Measurements from ENCODE around the gene OARD1. TPM values are rescaled to one million over a fixed set of nuclear protein-coding genes. Genes with fewer than 3 reads are reported as not detected.

OARD1 gene
- total RNA-seq, 6 donors from 2014 or later = 10.0 to 27.3 (median 20.0) TPM

DNA sequence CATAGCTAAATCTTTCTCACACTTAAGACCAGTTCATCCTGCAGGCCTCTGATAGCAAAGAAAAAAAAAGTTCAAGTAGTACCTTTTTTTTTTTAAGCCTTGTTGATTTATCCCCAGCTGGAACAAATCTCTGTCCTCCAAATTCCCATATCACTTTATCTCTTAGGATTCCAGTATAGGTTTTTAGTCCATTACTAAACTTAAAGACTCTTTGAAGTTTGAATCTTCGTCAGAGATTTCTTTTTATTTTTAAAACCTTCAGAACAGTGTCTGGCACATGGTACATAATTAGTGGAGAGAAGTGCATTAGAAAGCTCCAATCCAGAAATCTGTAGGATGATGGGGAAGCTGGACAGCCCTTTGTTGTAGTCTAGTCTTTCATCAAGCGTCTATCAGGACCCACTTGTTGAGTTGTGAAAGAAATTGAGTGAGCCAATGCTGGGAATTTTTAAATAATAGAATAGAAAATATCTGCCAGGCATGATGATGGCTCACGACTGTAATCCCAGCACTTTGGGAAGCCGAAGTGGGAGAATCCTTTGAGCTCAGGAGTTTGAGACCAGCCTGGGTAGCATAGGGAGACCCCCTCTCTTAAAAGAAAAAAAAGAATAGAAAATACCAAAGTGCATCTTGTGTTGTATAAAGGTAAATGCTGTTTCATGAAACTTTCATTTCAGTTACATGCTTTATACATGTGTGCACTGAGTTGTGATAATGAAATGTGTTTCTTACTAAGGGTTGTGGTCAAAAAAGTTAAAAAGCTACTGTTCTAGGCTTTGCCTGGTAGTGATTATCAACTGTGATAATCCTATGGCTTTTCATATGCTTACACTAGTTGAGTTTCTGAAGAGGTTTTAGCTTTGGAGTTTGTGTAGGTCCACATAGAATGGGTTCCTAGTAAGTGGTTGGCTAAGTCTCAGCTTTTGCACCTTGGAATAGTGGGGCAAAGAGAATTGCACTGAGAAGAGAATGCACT is 3.8 kb upstream of the OARD1 start:
- no peak overlapping the region for H3K4me3 ChIP-seq
- ATAC-seq (ENCODE audit: low FRiP score in 2 of 2) (no peak), DNase-seq (no peak)
- H3K27ac ChIP-seq = peak overlapping the region in 2 of 4 donors; percentile 99 to 100
- TF ChIP-seq CTCF (IDR thresholded peaks at IDR 0.05) (no peak), POLR2AphosphoS5 (IDR thresholded peaks at IDR 0.05) (no peak), EP300 (IDR thresholded peaks at IDR 0.05) (no peak)
- peaks cover 7 to 21% (median 9%) of the 10 kb centered on the region in 4 donors for H3K36me3 ChIP-seq
- no peaks in the 10 kb centered on the region for H3K27me3 ChIP-seq
- no peaks in the 10 kb centered on the region for H3K9me3 ChIP-seq
- WGBS, 2 donors = 80 to 82% methylated on average over 4 of the region's 4 CpGs
- peaks cover 30 to 42% (median 33%) of the 10 kb centered on the region in 4 donors for H3K4me1 ChIP-seq

DNA sequence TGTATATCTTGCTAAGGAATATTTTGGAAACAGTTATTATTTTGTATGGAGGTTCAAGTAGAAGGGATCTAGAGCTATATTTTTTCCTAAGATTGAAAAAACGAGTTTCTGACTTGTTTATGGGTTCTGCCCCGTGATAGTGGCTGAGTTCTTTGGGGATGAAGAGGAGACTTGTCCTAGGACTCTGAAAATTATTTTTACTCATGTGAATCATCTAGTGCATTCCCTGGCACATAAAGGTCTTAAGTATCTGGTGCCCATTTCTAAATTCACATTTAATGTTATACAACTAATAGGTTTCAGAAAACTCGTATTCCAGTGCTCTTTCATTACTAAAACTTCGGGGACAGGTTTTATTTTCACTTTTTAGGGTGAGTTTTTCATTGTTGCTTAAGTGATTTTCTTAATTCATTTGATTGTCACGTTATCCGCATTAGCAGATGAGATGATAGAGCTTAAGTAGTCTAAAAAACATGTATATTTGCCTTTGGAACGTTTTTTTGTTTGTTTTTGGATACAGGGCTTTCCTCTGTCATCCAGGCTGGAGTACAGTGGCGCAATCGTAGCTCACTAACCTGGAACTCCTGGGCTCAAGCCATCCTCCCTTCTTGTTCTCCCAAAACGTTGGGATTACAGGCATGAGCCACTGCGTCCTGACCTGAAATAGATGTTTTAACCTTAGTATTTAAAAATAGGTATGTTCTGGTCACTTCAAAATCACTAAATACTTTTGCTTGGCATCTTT is 2.7 kb upstream of the OARD1 start:
- Histone ChIP-seq H3K36me3 (peaks cover 2 to 15% (median 5%) of the 10 kb centered on the region in 4 donors), H3K9me3 (no peaks in the 10 kb centered on the region), H3K27me3 (no peaks in the 10 kb centered on the region), H3K27ac (peak overlapping the region; percentile 99 to 100 (median 99)), H3K4me3 (peak overlapping the region in 3 of 4 donors; percentile 84 to 97 (median 93)), H3K4me1 (peaks cover 32 to 43% (median 37%) of the 10 kb centered on the region in 4 donors)
- no peak for ATAC-seq (ENCODE audit: low FRiP score in 2 of 2)
- WGBS, 2 donors = 47 to 57% methylated on average over 11 of the region's 11 CpGs
- no peak for TF ChIP-seq CTCF (IDR thresholded peaks at IDR 0.05)
- no peak for TF ChIP-seq EP300 (IDR thresholded peaks at IDR 0.05)
- TF ChIP-seq POLR2AphosphoS5 (IDR thresholded peaks at IDR 0.05) = no peak
- TF ChIP-seq POLR2A (IDR thresholded peaks at IDR 0.05) = no peak
- DNase-seq = peak in 1 of 2 donors; percentile 33

- Histone ChIP-seq H3K4me1 (peaks cover 32 to 43% (median 37%) of the 10 kb centered on the region in 4 donors), H3K27ac (peak overlapping the region; percentile 99 to 100 (median 99)), H3K27me3 (no peaks in the 10 kb centered on the region), H3K36me3 (peaks cover 0 to 15% (median 0%) of the 10 kb centered on the region in 4 donors), H3K9me3 (no peaks in the 10 kb centered on the region), H3K4me3 (peak overlapping the region; percentile 84 to 97 (median 91))
- ATAC-seq (ENCODE audit: low FRiP score in 2 of 2) (no peak), DNase-seq (no peak)
- TF ChIP-seq POLR2A (IDR thresholded peaks at IDR 0.05) (no peak), EP300 (IDR thresholded peaks at IDR 0.05) (no peak), CTCF (IDR thresholded peaks at IDR 0.05) (no peak), POLR2AphosphoS5 (IDR thresholded peaks at IDR 0.05) (no peak)
- 6 to 7% methylated on average over 11 of the region's 11 CpGs for WGBS, 2 donors
These were observed 2.0 kb upstream of the OARD1 start for GRCh38 chr6:41073968-41074691.

DNA sequence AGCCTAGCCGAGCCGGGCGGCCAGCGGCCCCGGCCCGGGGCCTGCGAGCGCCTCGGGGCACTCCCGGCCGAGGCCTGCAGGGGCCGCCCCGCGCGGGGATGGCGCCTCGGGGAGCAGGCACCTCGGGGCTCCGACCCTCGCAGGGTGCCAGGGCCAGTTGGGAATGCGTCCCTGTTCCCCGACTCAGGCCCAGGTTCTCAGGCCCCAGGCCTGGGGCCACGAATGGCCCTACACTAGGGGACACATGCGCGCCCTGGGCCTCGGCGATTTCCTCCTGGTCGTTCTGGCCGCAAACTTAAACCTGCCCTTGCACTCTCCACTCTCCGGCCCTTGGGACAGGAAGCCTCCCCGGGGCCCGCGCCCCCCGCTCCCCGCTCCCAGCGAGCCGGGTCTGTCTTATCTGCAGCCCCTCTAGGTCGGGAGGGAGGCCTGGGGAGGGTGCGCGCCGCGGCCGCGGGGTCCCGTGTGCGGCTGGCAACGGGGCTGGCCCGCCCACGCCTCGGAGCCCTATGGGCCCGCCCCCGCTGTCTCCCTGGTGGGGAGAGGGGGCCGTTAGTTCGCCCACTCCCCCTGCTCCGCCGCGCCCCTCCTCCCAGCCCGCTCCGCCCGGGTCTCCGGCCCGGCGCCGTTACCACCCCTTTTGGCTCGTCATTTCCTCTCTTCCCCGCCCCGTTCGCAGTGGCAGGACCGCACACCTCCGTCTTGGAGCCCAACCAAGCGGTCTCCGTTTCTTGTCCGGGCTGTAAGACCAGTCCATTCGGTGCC is 1.2 kb upstream of the OARD1 start:
- Histone ChIP-seq H3K27me3 (no peaks in the 10 kb centered on the region), H3K27ac (peak overlapping the region; percentile 99 to 100 (median 99)), H3K9me3 (no peaks in the 10 kb centered on the region), H3K36me3 (peaks cover 0 to 18% (median 2%) of the 10 kb centered on the region in 4 donors), H3K4me3 (peak overlapping the region; percentile 84 to 97 (median 91)), H3K4me1 (peaks cover 32 to 43% (median 37%) of the 10 kb centered on the region in 4 donors)
- ATAC-seq (ENCODE audit: low FRiP score in 2 of 2) = peak; percentile 0 to 48
- 0% methylated on average over 19 to 50 of the region's 74 CpGs for WGBS, 2 donors
- TF ChIP-seq EP300 (IDR thresholded peaks at IDR 0.05) (peak in 1 of 4 donors; percentile 20), POLR2AphosphoS5 (IDR thresholded peaks at IDR 0.05) (peak; percentile 77 to 93), POLR2A (IDR thresholded peaks at IDR 0.05) (peak in 3 of 4 donors; percentile 90 to 95 (median 94)), CTCF (IDR thresholded peaks at IDR 0.05) (peak; percentile 40 to 89 (median 58))
- DNase-seq = peak; percentile 94 to 95
